ENCODE results near the gene EFEMP2. TPM values are rescaled to one million over a fixed set of nuclear protein-coding genes. Genes with fewer than 3 reads are reported as not detected.

The EFEMP2 gene
- total RNA-seq = 10 to 100 TPM; 22.4 to 26.0 TPM

- ATAC-seq (replicated peaks in 1 of 2) (peak in 1 of 2 donors; percentile 1), DNase-seq (no peak)
- Mint-ChIP-seq H3K27ac (peak within 1 kb of the TSS; percentile 79), H3K9me3 (no peaks in the 10 kb centered on the region), H3K27me3 (ENCODE audit: low read depth) (no peaks in the 10 kb centered on the region), H3K4me3 (peak within 1 kb of the TSS; percentile 95 to 98), H3K4me1 (ENCODE audit: low read depth) (peaks cover 14% of the 10 kb centered on the region), H3K36me3 (ENCODE audit: insufficient read depth in 2 of 2) (no peaks in the 10 kb centered on the region)
Measured at GRCh38 chr11:65872586-65873317, at the start of gene EFEMP2. Gene EFEMP2, minus strand, starts transcription at chr11:65872800. Its CDS starts 446 bp downstream, at chr11:65872354.

GRCh38 chr11:65921876-65922275, 49.3 kb upstream of the EFEMP2 start:
- DNase-seq = no peak
- H3K36me3 Mint-ChIP-seq (ENCODE audit: insufficient read depth in 2 of 2) = peaks cover 4 to 12% of the 10 kb centered on the region in 2 donors
- H3K27me3 Mint-ChIP-seq (ENCODE audit: low read depth) = no peaks in the 10 kb centered on the region
- ATAC-seq (replicated peaks in 1 of 2) = no peak
- H3K4me1 Mint-ChIP-seq (ENCODE audit: low read depth) = peaks cover 31% of the 10 kb centered on the region
- H3K27ac Mint-ChIP-seq = no peak overlapping the region
- H3K9me3 Mint-ChIP-seq = no peaks in the 10 kb centered on the region
- peak overlapping the region in 1 of 2 donors; percentile 29 for H3K4me3 Mint-ChIP-seq

GRCh38 chr11:65921033-65921555, 48.5 kb upstream of the EFEMP2 start:
- peaks cover 4 to 12% of the 10 kb centered on the region in 2 donors for H3K36me3 Mint-ChIP-seq (ENCODE audit: insufficient read depth in 2 of 2)
- no peaks in the 10 kb centered on the region for H3K27me3 Mint-ChIP-seq (ENCODE audit: low read depth)
- H3K9me3 Mint-ChIP-seq = no peaks in the 10 kb centered on the region
- ATAC-seq (replicated peaks in 1 of 2) (no peak), DNase-seq (no peak)
- peak overlapping the region; percentile 95 to 96 for H3K4me3 Mint-ChIP-seq
- H3K4me1 Mint-ChIP-seq (ENCODE audit: low read depth) = peaks cover 36% of the 10 kb centered on the region
- H3K27ac Mint-ChIP-seq = no peak overlapping the region

DNA sequence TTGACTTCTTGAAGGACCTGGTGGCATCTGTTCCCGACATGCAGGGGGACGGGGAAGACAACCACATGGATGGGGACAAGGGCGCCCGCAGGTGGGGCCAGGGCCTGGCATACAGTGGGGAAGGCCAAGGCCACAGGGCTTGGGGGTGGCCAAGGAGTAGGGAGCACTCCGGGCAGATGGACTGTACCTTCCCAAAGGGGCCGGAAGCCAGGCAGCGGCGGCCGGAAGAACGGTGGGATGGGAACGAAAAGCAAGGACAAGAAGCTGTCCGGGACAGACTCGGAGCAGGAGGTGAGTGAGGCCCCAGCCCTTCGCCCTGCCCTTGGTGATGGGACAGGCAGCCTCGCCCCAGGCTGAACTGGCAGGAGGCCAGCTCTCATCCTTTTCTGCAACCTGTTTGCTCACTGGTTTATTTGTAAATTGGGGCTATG, 47.8 kb upstream of the EFEMP2 start:
- peak overlapping the region; percentile 95 to 96 for H3K4me3 Mint-ChIP-seq
- H3K36me3 Mint-ChIP-seq (ENCODE audit: insufficient read depth in 2 of 2) = peaks cover 4 to 12% of the 10 kb centered on the region in 2 donors
- no peak for DNase-seq
- H3K27me3 Mint-ChIP-seq (ENCODE audit: low read depth) = no peaks in the 10 kb centered on the region
- H3K4me1 Mint-ChIP-seq (ENCODE audit: low read depth) = peaks cover 37% of the 10 kb centered on the region
- H3K27ac Mint-ChIP-seq = peak overlapping the region; percentile 84
- no peaks in the 10 kb centered on the region for H3K9me3 Mint-ChIP-seq
- no peak for ATAC-seq (replicated peaks in 1 of 2)

DNA sequence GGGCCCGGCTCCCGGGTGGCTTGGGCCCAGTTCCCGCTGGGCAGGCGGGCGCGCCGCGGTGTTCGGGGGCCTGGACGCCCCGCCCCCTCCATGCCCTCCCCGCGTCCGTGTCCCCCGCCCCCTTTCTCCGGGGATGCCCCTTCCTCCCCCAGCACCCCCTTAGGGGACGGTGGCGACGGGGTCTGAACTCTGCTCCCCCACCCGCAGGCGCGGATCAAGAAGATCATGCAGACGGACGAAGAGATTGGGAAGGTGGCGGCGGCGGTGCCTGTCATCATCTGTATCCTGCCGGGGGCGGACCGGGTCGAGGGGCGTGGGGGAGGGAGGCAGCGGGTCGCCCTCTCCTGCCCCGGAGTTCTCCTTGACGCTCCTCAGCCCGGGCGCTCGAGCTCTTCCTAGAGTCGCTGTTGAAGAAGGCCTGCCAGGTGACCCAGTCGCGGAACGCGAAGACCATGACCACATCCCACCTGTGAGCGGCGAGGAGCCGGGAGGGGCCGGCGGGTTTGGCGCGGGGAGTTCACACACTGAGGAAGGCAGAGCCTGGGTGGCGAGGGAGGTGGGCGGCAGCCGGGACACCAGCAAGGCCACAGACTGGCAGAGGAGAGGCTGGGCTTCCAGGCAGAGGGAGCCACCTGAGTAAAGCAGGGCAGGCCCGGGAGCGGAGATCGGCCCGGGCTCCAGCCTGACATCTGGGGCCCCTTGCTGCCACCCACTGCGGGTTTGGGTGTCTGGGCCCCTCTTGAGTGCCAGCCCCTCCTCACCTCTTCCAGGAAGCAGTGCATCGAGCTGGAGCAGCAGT, 47.2 kb upstream of the EFEMP2 start:
- Mint-ChIP-seq H3K4me1 (ENCODE audit: low read depth) (peaks cover 41% of the 10 kb centered on the region), H3K36me3 (ENCODE audit: insufficient read depth in 2 of 2) (peaks cover 4 to 12% of the 10 kb centered on the region in 2 donors), H3K9me3 (no peaks in the 10 kb centered on the region), H3K4me3 (peak overlapping the region; percentile 95 to 96), H3K27me3 (ENCODE audit: low read depth) (no peaks in the 10 kb centered on the region), H3K27ac (peak overlapping the region; percentile 84)
- DNase-seq (peak in 1 of 2 donors; percentile 74), ATAC-seq (replicated peaks in 1 of 2) (peak; percentile 55 to 60)

DNA sequence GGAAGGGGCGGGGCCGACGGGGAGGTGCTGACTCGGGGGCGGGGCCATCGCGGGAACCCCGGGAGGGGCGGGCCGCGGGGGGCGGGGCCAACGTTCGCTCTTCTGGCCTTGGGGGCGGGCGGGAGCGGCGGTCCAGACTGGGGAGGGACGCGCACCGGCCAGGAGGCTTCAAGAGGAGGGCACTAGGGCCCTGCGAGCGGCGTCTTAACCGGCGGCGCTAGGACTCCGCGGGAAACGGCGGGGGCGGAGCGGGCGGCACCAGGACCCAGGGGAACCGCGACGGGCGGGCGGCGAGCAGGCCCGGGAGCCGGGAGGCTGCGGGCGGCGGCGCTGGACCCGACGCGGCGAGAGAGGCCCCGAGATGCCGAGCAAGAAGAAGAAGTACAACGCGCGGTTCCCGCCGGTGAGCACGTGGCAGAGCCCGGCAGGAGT, 46.6 kb upstream of the EFEMP2 start, which contains the start of gene DRAP1:
Gene DRAP1 (plus strand): TSS at position 286 of the 432 bp plus-strand sequence. CDS start 76 bp downstream, at position 362.
- Mint-ChIP-seq H3K4me3 (peak within 1 kb of the TSS; percentile 95 to 96), H3K27me3 (ENCODE audit: low read depth) (no peaks in the 10 kb centered on the region), H3K27ac (peak within 1 kb of the TSS; percentile 89), H3K4me1 (ENCODE audit: low read depth) (peaks cover 41% of the 10 kb centered on the region), H3K36me3 (ENCODE audit: insufficient read depth in 2 of 2) (peaks cover 4 to 12% of the 10 kb centered on the region in 2 donors), H3K9me3 (no peaks in the 10 kb centered on the region)
- ATAC-seq (replicated peaks in 1 of 2) (peak; percentile 93 to 95), DNase-seq (peak; percentile 98 to 99)

DNA sequence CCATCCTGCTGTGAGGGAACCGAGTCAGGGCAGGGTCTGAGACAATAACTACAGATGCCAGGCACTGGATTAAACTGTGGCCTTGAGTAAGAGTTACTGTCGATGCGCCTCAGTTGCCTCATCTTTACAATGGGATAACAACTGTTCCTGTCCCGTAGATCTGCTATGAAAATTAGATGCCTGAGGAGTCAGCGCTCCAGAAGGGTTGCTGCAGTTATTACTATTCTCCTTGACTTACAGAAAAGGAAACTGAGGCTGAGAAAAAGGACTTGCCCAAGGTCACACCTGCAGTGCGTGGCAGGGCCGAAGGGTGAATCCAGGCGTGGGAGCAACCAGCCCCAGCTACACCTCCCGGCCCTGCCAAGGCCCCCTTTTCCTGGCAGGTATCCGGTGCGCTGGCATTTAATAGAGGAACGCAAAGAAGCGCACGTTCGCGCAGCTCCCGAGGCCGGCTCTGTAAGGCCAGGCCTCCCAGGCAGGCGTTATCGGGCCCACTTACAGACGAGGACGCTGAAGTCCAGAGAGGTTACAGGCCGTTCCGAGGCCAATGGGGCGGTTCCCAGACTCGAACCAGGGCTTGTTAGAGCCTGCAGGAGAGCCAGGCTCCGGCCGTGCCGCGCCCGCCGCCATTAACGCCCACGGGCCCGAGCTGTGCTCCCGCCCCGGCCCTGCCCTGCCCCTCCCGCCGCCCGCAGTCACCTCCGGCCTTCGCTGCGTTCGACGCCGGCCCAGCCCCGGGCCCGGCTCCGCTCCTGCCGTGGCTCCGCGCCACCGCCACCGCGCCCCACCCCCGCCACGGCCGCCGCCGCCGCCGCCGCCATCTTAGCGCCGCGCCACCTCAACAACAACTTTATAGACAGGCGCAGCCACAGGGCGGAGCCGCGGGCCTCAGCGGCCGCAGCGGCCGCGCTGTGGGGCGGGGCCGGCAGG, 45.9 kb upstream of the EFEMP2 start, which contains the start of gene C11orf68:
Gene C11orf68 (minus strand): TSS at position 852 of the 930 bp plus-strand sequence. CDS start 31 bp downstream, at position 821.
- Mint-ChIP-seq H3K27ac (peak within 1 kb of the TSS; percentile 89), H3K9me3 (no peaks in the 10 kb centered on the region), H3K27me3 (ENCODE audit: low read depth) (no peaks in the 10 kb centered on the region), H3K4me3 (peak within 1 kb of the TSS; percentile 95 to 96), H3K36me3 (ENCODE audit: insufficient read depth in 2 of 2) (peaks cover 4 to 11% of the 10 kb centered on the region in 2 donors), H3K4me1 (ENCODE audit: low read depth) (peaks cover 41% of the 10 kb centered on the region)
- DNase-seq = no peak
- ATAC-seq (replicated peaks in 1 of 2) = peak; percentile 68 to 74

GRCh38 chr11:65917434-65918210, 45.0 kb upstream of the EFEMP2 start:
- Mint-ChIP-seq H3K4me1 (ENCODE audit: low read depth) (peaks cover 43% of the 10 kb centered on the region), H3K9me3 (no peaks in the 10 kb centered on the region), H3K27ac (no peak overlapping the region), H3K36me3 (ENCODE audit: insufficient read depth in 2 of 2) (peaks cover 4 to 8% of the 10 kb centered on the region in 2 donors), H3K4me3 (peak overlapping the region; percentile 95 to 96), H3K27me3 (ENCODE audit: low read depth) (no peaks in the 10 kb centered on the region)
- ATAC-seq (replicated peaks in 1 of 2) = no peak
- DNase-seq = no peak

- ATAC-seq (replicated peaks in 1 of 2) (no peak), DNase-seq (no peak)
- peak overlapping the region; percentile 38 for H3K27ac Mint-ChIP-seq
- no peaks in the 10 kb centered on the region for H3K27me3 Mint-ChIP-seq (ENCODE audit: low read depth)
- H3K36me3 Mint-ChIP-seq (ENCODE audit: insufficient read depth in 2 of 2) = peaks cover 3 to 6% of the 10 kb centered on the region in 2 donors
- H3K4me3 Mint-ChIP-seq = peak overlapping the region; percentile 64 to 95
- no peaks in the 10 kb centered on the region for H3K9me3 Mint-ChIP-seq
- peaks cover 40% of the 10 kb centered on the region for H3K4me1 Mint-ChIP-seq (ENCODE audit: low read depth)
Measured at GRCh38 chr11:65917077-65917433, 44.5 kb upstream of the EFEMP2 start.

- H3K36me3 Mint-ChIP-seq (ENCODE audit: insufficient read depth in 2 of 2) = peaks cover 0 to 6% of the 10 kb centered on the region in 2 donors
- ATAC-seq (replicated peaks in 1 of 2) (no peak), DNase-seq (no peak)
- H3K27ac Mint-ChIP-seq = no peak overlapping the region
- H3K9me3 Mint-ChIP-seq = no peaks in the 10 kb centered on the region
- H3K4me1 Mint-ChIP-seq (ENCODE audit: low read depth) = peaks cover 37% of the 10 kb centered on the region
- H3K4me3 Mint-ChIP-seq = peak overlapping the region; percentile 64 to 95
- H3K27me3 Mint-ChIP-seq (ENCODE audit: low read depth) = no peaks in the 10 kb centered on the region
Measured at GRCh38 chr11:65916391-65916790, 43.8 kb upstream of the EFEMP2 start.

- Mint-ChIP-seq H3K27ac (no peak overlapping the region), H3K4me3 (no peak overlapping the region), H3K36me3 (ENCODE audit: insufficient read depth in 2 of 2) (peaks cover 0 to 6% of the 10 kb centered on the region in 2 donors), H3K9me3 (no peaks in the 10 kb centered on the region), H3K4me1 (ENCODE audit: low read depth) (peaks cover 37% of the 10 kb centered on the region), H3K27me3 (ENCODE audit: low read depth) (no peaks in the 10 kb centered on the region)
- no peak for ATAC-seq (replicated peaks in 1 of 2)
- no peak for DNase-seq
Measured at GRCh38 chr11:65915821-65916251, 43.2 kb upstream of the EFEMP2 start.
